Motor neuron (in vitro differentiated cells): ENCODE measurements around the gene SLC9A7. TPM values are rescaled to one million over a fixed set of nuclear protein-coding genes. Genes with fewer than 3 reads are reported as not detected.

Source experiments
- ATAC-seq, 8 experiments: fragments of 200-7000 bp; cut with Tn5 transposase; replicated peaks in 6 of 8; 2 replicates each; pipeline ENCODE4 v1.8.0; 2021; ENCODE audit warnings: mild to moderate bottlenecking in 8 of 8, moderate library complexity in 8 of 8
- H3K27ac ChIP-seq, 2 donors: fragments of 250-450 bp; sonication (Bioruptor Pico); 2 replicates each; pipeline ENCODE4 v1.9.0; 2021; ENCODE audit warnings: antibody characterized with exemption in 2 of 2, mild to moderate bottlenecking in 2 of 2, moderate library complexity in 1 of 2
- H3K4me1 ChIP-seq, 2 donors: fragments of 250-450 bp; sonication (Bioruptor Pico); replicated peaks in 1 of 2; 2 replicates each; pipeline ENCODE4 v1.6.1; 2021; ENCODE audit warnings: antibody characterized with exemption in 2 of 2, mild to moderate bottlenecking in 2 of 2, moderate library complexity in 1 of 2
- H3K4me3 ChIP-seq, 5 donors: fragments of 250-450 bp; sonication (Bioruptor Pico); 2 replicates each; pipeline ENCODE4 v1.9.0; 2021; ENCODE audit warnings: antibody characterized with exemption in 5 of 5, mild to moderate bottlenecking in 5 of 5, moderate library complexity in 4 of 5
- WGBS, 10 experiments: fragments of 450-650 bp; shearing (Covaris generic); methylation state at CpG; one replicate each; pipeline ENCODE4 v1.0.0; 2022; 5-methylcytosine and 5-hydroxymethylcytosine counted together
- in situ Hi-C, 9 experiments: fragments of 400-800 bp; cut with MboI; loops; one replicate each; pipeline ENCODE4 v1.15.0; 2021; ENCODE audit warnings: low sequenced_read_pairs in 9 of 9, low pct_unique_long_range_greater_than_20kb in 2 of 9; ENCODE audit not compliant: unreplicated experiment in 9 of 9
- total RNA-seq, 8 experiments: library from RNA; unstranded; fragments of 300-600 nt; gene quantifications; 2 replicates each; pipeline versions ENCODE4 v1.2.3 to v1.2.4, GENCODE V29; 2022

The SLC9A7 gene
- total RNA-seq, 8 experiments from 2014 or later = 2.1 to 19.9 (median 8.7) TPM

- no peak overlapping the region for H3K4me3 ChIP-seq
- no peaks in the 10 kb centered on the region for H3K4me1 ChIP-seq
- H3K27ac ChIP-seq = no peak overlapping the region
- WGBS, 10 experiments = 0 to 100% (median 25%) methylated on average over 1 to 2 of the region's 3 CpGs; no CpG with 5 or more reads in 4 of the 10 experiments
- ATAC-seq = no peak
- in situ Hi-C loops = no loop called here
Observed at GRCh38 chrX:46681849-46682248, 77.1 kb downstream of the SLC9A7 start.

- Histone ChIP-seq H3K4me1 (no peaks in the 10 kb centered on the region), H3K4me3 (no peak overlapping the region), H3K27ac (no peak overlapping the region)
- in situ Hi-C loops = no loop called here
- no peak for ATAC-seq
- WGBS, 10 experiments = 43 to 100% (median 100%) methylated on average over 1 to 2 of the region's 2 CpGs; no CpG with 5 or more reads in 6 of the 10 experiments
Observed at GRCh38 chrX:46678232-46678631, 80.7 kb downstream of the SLC9A7 start.

GRCh38 chrX:46676399-46677356, 82.2 kb downstream of the SLC9A7 start:
- Histone ChIP-seq H3K27ac (no peak overlapping the region), H3K4me3 (no peak overlapping the region), H3K4me1 (no peaks in the 10 kb centered on the region)
- in situ Hi-C loops = no loop called here
- no peak for ATAC-seq
- 52 to 100% (median 92%) methylated on average over 1 to 10 of the region's 10 CpGs; no CpG with 5 or more reads in 3 of the 10 experiments for WGBS, 10 experiments

- in situ Hi-C loops = no loop called here
- Histone ChIP-seq H3K4me3 (no peak overlapping the region), H3K4me1 (no peaks in the 10 kb centered on the region), H3K27ac (no peak overlapping the region)
- WGBS, 10 experiments = 50 to 100% (median 76%) methylated on average over 1 to 4 of the region's 5 CpGs; no CpG with 5 or more reads in 6 of the 10 experiments
- peak in 3 of 8 experiments; percentile 39 to 93 (median 59) for ATAC-seq
Observed at GRCh38 chrX:46673620-46674359, 85.1 kb downstream of the SLC9A7 start.

- Histone ChIP-seq H3K4me1 (no peaks in the 10 kb centered on the region), H3K27ac (no peak overlapping the region), H3K4me3 (no peak overlapping the region)
- WGBS, 10 experiments = 29 to 83% (median 60%) methylated on average over 1 to 3 of the region's 3 CpGs; no CpG with 5 or more reads in 7 of the 10 experiments
- in situ Hi-C loops = no loop called here
- ATAC-seq = no peak
Observed at GRCh38 chrX:46670316-46670715, 88.6 kb downstream of the SLC9A7 start.

- in situ Hi-C loops = no loop called here
- Histone ChIP-seq H3K27ac (no peak overlapping the region), H3K4me3 (no peak overlapping the region), H3K4me1 (no peaks in the 10 kb centered on the region)
- ATAC-seq = no peak
- WGBS, 10 experiments = 40 to 50% methylated on average over 1 of the region's 2 CpGs; no CpG with 5 or more reads in 8 of the 10 experiments
Observed at GRCh38 chrX:46666831-46667230, 92.1 kb downstream of the SLC9A7 start.

- in situ Hi-C loops = no loop called here
- ATAC-seq = no peak
- H3K27ac ChIP-seq = no peak overlapping the region
- no peak overlapping the region for H3K4me3 ChIP-seq
- WGBS, 10 experiments = 0 to 89% (median 48%) methylated on average over 1 to 3 of the region's 3 CpGs; no CpG with 5 or more reads in 5 of the 10 experiments
- H3K4me1 ChIP-seq = no peaks in the 10 kb centered on the region
Observed at GRCh38 chrX:46665232-46666152, 93.4 kb downstream of the SLC9A7 start.

GRCh38 chrX:46662188-46662958, 96.5 kb downstream of the SLC9A7 start:
- Histone ChIP-seq H3K4me1 (no peaks in the 10 kb centered on the region), H3K27ac (no peak overlapping the region), H3K4me3 (no peak overlapping the region)
- ATAC-seq = no peak
- WGBS, 10 experiments = 45 to 100% (median 87%) methylated on average over 1 to 10 of the region's 10 CpGs; no CpG with 5 or more reads in 4 of the 10 experiments
- in situ Hi-C loops = no loop called here

GRCh38 chrX:46653482-46653881, 105.4 kb downstream of the SLC9A7 start:
- Histone ChIP-seq H3K4me1 (no peaks in the 10 kb centered on the region), H3K4me3 (no peak overlapping the region), H3K27ac (no peak overlapping the region)
- in situ Hi-C loops = no loop called here
- 5 to 100% (median 57%) methylated on average over 1 to 6 of the region's 6 CpGs; no CpG with 5 or more reads in 6 of the 10 experiments for WGBS, 10 experiments
- ATAC-seq = peak in 1 of 8 experiments; percentile 52

GRCh38 chrX:46649421-46650260, 109.3 kb downstream of the SLC9A7 start:
- ATAC-seq = peak in 3 of 8 experiments; percentile 18 to 52 (median 37)
- Histone ChIP-seq H3K4me3 (no peak overlapping the region), H3K4me1 (no peaks in the 10 kb centered on the region), H3K27ac (no peak overlapping the region)
- WGBS, 10 experiments = 18 to 100% (median 71%) methylated on average over 1 to 6 of the region's 7 CpGs; no CpG with 5 or more reads in 4 of the 10 experiments
- in situ Hi-C loops = no loop called here

GRCh38 chrX:46648660-46649059, 110.3 kb downstream of the SLC9A7 start:
- no peak for ATAC-seq
- Histone ChIP-seq H3K27ac (no peak overlapping the region), H3K4me1 (no peaks in the 10 kb centered on the region), H3K4me3 (no peak overlapping the region)
- 29 to 100% (median 67%) methylated on average over 1 to 5 of the region's 6 CpGs; no CpG with 5 or more reads in 3 of the 10 experiments for WGBS, 10 experiments
- in situ Hi-C loops = no loop called here
